Sigmoid colon (tissue), 4 donors: Measurements from ENCODE around the gene AQR.
"Not testable (repeated sequence)": the region's sequence is repeated elsewhere in the genome, so short reads cannot be mapped to it uniquely, and the experiment has no call there.

Experiments
- CTCF ChIP-seq, 4 experiments: fragments of 450-650 bp in 3 of 4; fragments of 200-600 bp in 1 of 4; IDR thresholded peaks; one replicate each; pipeline ENCODE4 v1.5.1; 2016 to 2019; ENCODE audit warnings: antibody characterized with exemption in 4 of 4, mild to moderate bottlenecking in 3 of 4, moderate library complexity in 2 of 4
- POLR2A ChIP-seq, 2 donors: fragments of 450-650 bp; IDR thresholded peaks; one replicate each; pipeline ENCODE4 v1.6.1; 2016; ENCODE audit warnings: antibody characterized with exemption in 2 of 2, mild to moderate bottlenecking in 2 of 2, moderate library complexity in 2 of 2
- POLR2AphosphoS5 ChIP-seq, 4 donors: sonication (generic); formaldehyde crosslinking; IDR thresholded peaks; one replicate each; pipeline ENCODE4 v1.6.1; 2017; ENCODE audit warnings: antibody characterized with exemption in 4 of 4

- not testable (repeated sequence) for TF ChIP-seq CTCF, POLR2A, POLR2AphosphoS5 (IDR thresholded peaks at IDR 0.05)
Measured at GRCh38 chr15:34812868-34813365, 156.6 kb downstream of the AQR start.
